ENCODE data around the gene NFATC3. TPM values are rescaled to one million over a fixed set of nuclear protein-coding genes. Genes with fewer than 3 reads are reported as not detected.
"Not testable (repeated sequence)": the region's sequence is repeated elsewhere in the genome, so short reads cannot be mapped to it uniquely, and the experiment has no call there.

NFATC3 gene
- total RNA-seq, 4 donors from 2014 or later = 27.5 to 107 (median 41.6) TPM

GRCh38 chr16:68149596-68149995 is 64.4 kb downstream of the NFATC3 start:
- Histone ChIP-seq H3K4me1 (peaks cover 0 to 17% (median 10%) of the 10 kb centered on the region in 4 donors), H3K4me3 (no peak overlapping the region), H3K9me3 (no peaks in the 10 kb centered on the region), H3K27ac (no peak overlapping the region), H3K36me3 (no peaks in the 10 kb centered on the region), H3K27me3 (no peaks in the 10 kb centered on the region)
- TF ChIP-seq POLR2A (IDR thresholded peaks at IDR 0.05) (no peak), EP300 (IDR thresholded peaks at IDR 0.05; ENCODE audit: low read depth) (no peak), CTCF (IDR thresholded peaks at IDR 0.05) (no peak), POLR2AphosphoS5 (IDR thresholded peaks at IDR 0.05) (no peak)
- in situ Hi-C loops (cut with MboI; ENCODE audit: low pct_ligation_motif_present in 1 of 4, low pct_unique_long_range_greater_than_20kb in 1 of 4, low sequenced_read_pairs in 3 of 4) = no loop called here
- intact Hi-C loops (cut with DNase I; ENCODE audit: low total_unique reads) = no loop called here
- no peak for DNase-seq

GRCh38 chr16:68155425-68155824 is 70.3 kb downstream of the NFATC3 start:
- no peaks in the 10 kb centered on the region for H3K9me3 ChIP-seq
- no peak overlapping the region for H3K27ac ChIP-seq
- TF ChIP-seq EP300 (IDR thresholded peaks at IDR 0.05; ENCODE audit: low read depth) (no peak), CTCF (IDR thresholded peaks at IDR 0.05) (no peak), POLR2AphosphoS5 (IDR thresholded peaks at IDR 0.05) (no peak), POLR2A (IDR thresholded peaks at IDR 0.05) (no peak)
- no peak for DNase-seq
- in situ Hi-C loops (cut with MboI; ENCODE audit: low pct_ligation_motif_present in 1 of 4, low pct_unique_long_range_greater_than_20kb in 1 of 4, low sequenced_read_pairs in 3 of 4) = no loop called here
- 92 to 98% methylated on average over 2 to 3 of the region's 3 CpGs for WGBS, 2 donors (ENCODE audit: low coverage in 1 of 2)
- no peak overlapping the region for H3K4me3 ChIP-seq
- peaks cover 0 to 5% (median 2%) of the 10 kb centered on the region in 4 donors for H3K36me3 ChIP-seq
- H3K4me1 ChIP-seq = no peaks in the 10 kb centered on the region
- intact Hi-C loops (cut with DNase I; ENCODE audit: low total_unique reads) = no loop called here
- H3K27me3 ChIP-seq = no peaks in the 10 kb centered on the region

- intact Hi-C loops (cut with DNase I; ENCODE audit: low total_unique reads) (no loop called here), in situ Hi-C loops (cut with MboI; ENCODE audit: low pct_ligation_motif_present in 1 of 4, low pct_unique_long_range_greater_than_20kb in 1 of 4, low sequenced_read_pairs in 3 of 4) (no loop called here)
- Histone ChIP-seq H3K4me3 (no peak overlapping the region), H3K9me3 (no peaks in the 10 kb centered on the region), H3K27ac (no peak overlapping the region), H3K4me1 (no peaks in the 10 kb centered on the region), H3K36me3 (peaks cover 0 to 14% (median 2%) of the 10 kb centered on the region in 4 donors), H3K27me3 (no peaks in the 10 kb centered on the region)
- no peak for TF ChIP-seq CTCF (IDR thresholded peaks at IDR 0.05)
- no peak for TF ChIP-seq POLR2A (IDR thresholded peaks at IDR 0.05)
- TF ChIP-seq EP300 (IDR thresholded peaks at IDR 0.05; ENCODE audit: low read depth) = no peak
- no peak for TF ChIP-seq POLR2AphosphoS5 (IDR thresholded peaks at IDR 0.05)
- WGBS, 2 donors (ENCODE audit: low coverage in 1 of 2) = 98 to 100% methylated on average over 2 of the region's 2 CpGs
- no peak for DNase-seq
Measured at GRCh38 chr16:68162413-68162812, 77.2 kb downstream of the NFATC3 start.

GRCh38 chr16:68163275-68163674 is 78.1 kb downstream of the NFATC3 start:
- H3K27ac ChIP-seq; in situ Hi-C loops (cut with MboI; ENCODE audit: low pct_ligation_motif_present in 1 of 4, low pct_unique_long_range_greater_than_20kb in 1 of 4, low sequenced_read_pairs in 3 of 4); H3K9me3 ChIP-seq; H3K27me3 ChIP-seq; H3K4me1 ChIP-seq; intact Hi-C loops (cut with DNase I; ENCODE audit: low total_unique reads); DNase-seq; H3K4me3 ChIP-seq: not testable (repeated sequence)
- H3K36me3 ChIP-seq = peaks cover 0 to 19% (median 2%) of the 10 kb centered on the region in 4 donors
- WGBS, 2 donors (ENCODE audit: low coverage in 1 of 2) = 98% methylated on average over 17 of the region's 31 CpGs; no CpG with 5 or more reads in 1 of the 2 donors

GRCh38 chr16:68166264-68166663 is 81.1 kb downstream of the NFATC3 start:
- WGBS, 2 donors (ENCODE audit: low coverage in 1 of 2) = 84 to 87% methylated on average over 3 of the region's 3 CpGs
- no peaks in the 10 kb centered on the region for H3K9me3 ChIP-seq
- no peaks in the 10 kb centered on the region for H3K4me1 ChIP-seq
- H3K36me3 ChIP-seq = peaks cover 0 to 19% (median 3%) of the 10 kb centered on the region in 4 donors
- no peak overlapping the region for H3K27ac ChIP-seq
- in situ Hi-C loops (cut with MboI; ENCODE audit: low pct_ligation_motif_present in 1 of 4, low pct_unique_long_range_greater_than_20kb in 1 of 4, low sequenced_read_pairs in 3 of 4) (no loop called here), intact Hi-C loops (cut with DNase I; ENCODE audit: low total_unique reads) (no loop called here)
- DNase-seq = no peak
- H3K4me3 ChIP-seq = no peak overlapping the region
- TF ChIP-seq POLR2AphosphoS5 (IDR thresholded peaks at IDR 0.05) = no peak
- no peak for TF ChIP-seq EP300 (IDR thresholded peaks at IDR 0.05; ENCODE audit: low read depth)
- no peak for TF ChIP-seq CTCF (IDR thresholded peaks at IDR 0.05)
- no peak for TF ChIP-seq POLR2A (IDR thresholded peaks at IDR 0.05)
- H3K27me3 ChIP-seq = no peaks in the 10 kb centered on the region
